HepG2 (cell line): ENCODE results near the gene ACACA. TPM values are rescaled to one million over a fixed set of nuclear protein-coding genes. Genes with fewer than 3 reads are reported as not detected.

Experiments
- ATAC-seq: fragments of 200-7000 bp; cut with Tn5 transposase; 3 replicates; pipeline ENCODE4 v1.9.1; 2020; ENCODE audit warnings: mild to moderate bottlenecking, moderate library complexity
- BruUV-seq: library from RNA; stranded (reverse); fragments of 400-500 nt; replicated peaks from 2 replicates; lab custom pipeline; 2021; lab: Mats Ljungman, UMichigan
- CTCF ChIA-PET: fragments of 300-600 bp; formaldehyde crosslinking; extraction: SDS; loops from one replicate; lab custom pipeline; 2021; ENCODE audit warnings: low total read pairs, inconsistent platforms, low intra/inter-chr PET ratio; lab: Yijun Ruan, JAX
- POLR2A ChIA-PET: fragments of 350-600 bp; sonication (Branson Sonifier 250); formaldehyde crosslinking; loops from one replicate; lab custom pipeline; 2020; ENCODE audit warnings: antibody characterized with exemption, inconsistent platforms; lab: Yijun Ruan, JAX
- DNase-seq: peaks from one replicate; pipeline ENCODE4 v3.0.0-alpha.2; 2015; ENCODE audit warnings: low spot score
- FAIRE-seq: peaks from 3 replicates; lab custom pipeline; 2011; peaks lifted over from hg19 to GRCh38; lab: Jason Lieb, UNC
- H2AFZ ChIP-seq: one replicate; pipeline ENCODE4 v1.6.1; 2011; ENCODE audit warnings: low read length, inconsistent platforms
- H3K27ac ChIP-seq: fragments of 300-600 bp; 3 replicates; pipeline ENCODE4 v1.8.0; 2011; ENCODE audit warnings: mixed run types, mild to moderate bottlenecking, mixed read lengths, low read length, inconsistent platforms; ENCODE audit not compliant: insufficient read depth; ENCODE audit errors: extremely low read length
- H3K27me3 ChIP-seq, 2 experiments: fragments of 200-600 bp in 1 of 2; 2 replicates in 1 of 2; 3 replicates in 1 of 2; pipeline versions ENCODE4 v1.6.0 to v1.8.0; 2011; ENCODE audit warnings: low read length in 2 of 2, mild to moderate bottlenecking in 2 of 2, moderate library complexity in 2 of 2, inconsistent platforms in 1 of 2; ENCODE audit not compliant: insufficient read depth in 2 of 2, control insufficient read depth in 1 of 2
- H3K36me3 ChIP-seq, 2 experiments: fragments of 200-600 bp in 1 of 2; replicated peaks in 1 of 2; 2 replicates in 1 of 2; 3 replicates in 1 of 2; pipeline versions ENCODE4 v1.5.1 to v1.8.0; 2011; ENCODE audit warnings: low read length in 2 of 2, inconsistent platforms in 1 of 2; ENCODE audit not compliant: insufficient read depth in 2 of 2, control insufficient read depth in 1 of 2
- H3K4me1 ChIP-seq: 2 replicates; pipeline ENCODE4 v1.5.1; 2012; ENCODE audit warnings: low read length, inconsistent platforms; ENCODE audit not compliant: insufficient read depth
- H3K4me2 ChIP-seq: 2 replicates; pipeline ENCODE4 v1.6.0; 2011; ENCODE audit warnings: low read depth, low read length, inconsistent platforms
- H3K4me3 ChIP-seq, 3 experiments: fragments of 200-600 bp in 1 of 3; sonication (generic), shearing (Covaris generic) in 1 of 3; replicated peaks in 1 of 3; 2 replicates each; pipeline ENCODE4 v1.5.1; 2011 to 2016; ENCODE audit warnings: low read length in 3 of 3, inconsistent platforms in 2 of 3, low read depth in 2 of 3, mild to moderate bottlenecking in 2 of 3, control low read depth in 1 of 3, mixed read lengths in 1 of 3; ENCODE audit not compliant: insufficient read depth in 1 of 3
- H3K79me2 ChIP-seq: one replicate; pipeline ENCODE4 v1.6.1; 2011; ENCODE audit warnings: low read length, inconsistent platforms; ENCODE audit not compliant: insufficient read depth
- H3K9ac ChIP-seq: 2 replicates; pipeline ENCODE4 v1.6.0; 2011; ENCODE audit warnings: mild to moderate bottlenecking, low read depth, low read length, inconsistent platforms; ENCODE audit not compliant: insufficient read depth
- H3K9me3 ChIP-seq: 2 replicates; pipeline ENCODE4 v1.5.1; 2012; ENCODE audit warnings: mild to moderate bottlenecking, low read length
- H4K20me1 ChIP-seq: 2 replicates; pipeline ENCODE4 v1.6.0; 2011; ENCODE audit warnings: inconsistent platforms, mild to moderate bottlenecking, low read length, moderate library complexity; ENCODE audit not compliant: insufficient read depth
- ARNT2 ChIP-seq: sonication (generic); formaldehyde crosslinking; IDR thresholded peaks from 2 replicates; pipeline ENCODE4 v1.8.0; 2022; ENCODE audit warnings: mild to moderate bottlenecking, low read depth, missing genetic modification reagents, moderate library complexity
- ATRX ChIP-seq: sonication (generic); formaldehyde crosslinking; IDR thresholded peaks from 2 replicates; pipeline ENCODE4 v1.4.0; 2020; ENCODE audit warnings: missing genetic modification reagents, borderline replicate concordance
- BRD4 ChIP-seq: sonication (generic); formaldehyde crosslinking; IDR thresholded peaks from 2 replicates; pipeline ENCODE4 v1.4.0; 2020; ENCODE audit warnings: missing genetic modification reagents
- FOXO1 ChIP-seq: sonication (generic); formaldehyde crosslinking; IDR thresholded peaks from 2 replicates; pipeline ENCODE4 v1.4.0; 2020; ENCODE audit warnings: missing genetic modification reagents
- GZF1 ChIP-seq: sonication (generic); formaldehyde crosslinking; IDR thresholded peaks from 2 replicates; pipeline ENCODE4 v1.5.1; 2020; ENCODE audit warnings: mild to moderate bottlenecking, missing genetic modification reagents
- MAFF ChIP-seq: IDR thresholded peaks from 2 replicates; pipeline ENCODE4 v1.6.1; 2011; ENCODE audit warnings: low read depth, low read length, improper control_type of control experiment
- MTF1 ChIP-seq: sonication (generic); formaldehyde crosslinking; IDR thresholded peaks from 2 replicates; pipeline ENCODE4 v1.5.0; 2020; ENCODE audit warnings: missing genetic modification reagents
- NFIB ChIP-seq: sonication (generic); formaldehyde crosslinking; IDR thresholded peaks from 2 replicates; pipeline ENCODE4 v1.9.0; 2021; ENCODE audit warnings: missing genetic modification reagents, mild to moderate bottlenecking, borderline replicate concordance
- NR3C1 ChIP-seq: sonication (generic); formaldehyde crosslinking; IDR thresholded peaks from 2 replicates; pipeline ENCODE4 v1.4.0; 2020; ENCODE audit warnings: missing genetic modification reagents
- PTBP1 ChIP-seq: fragments of 200-400 bp; formaldehyde crosslinking; IDR thresholded peaks from 2 replicates; pipeline ENCODE4 v1.6.1; 2018; ENCODE audit warnings: low read length, low read depth; ENCODE audit not compliant: poor library complexity, severe bottlenecking
- SP5 ChIP-seq: IDR thresholded peaks from 2 replicates; pipeline ENCODE4 v1.6.1; 2016; ENCODE audit warnings: low read depth, borderline replicate concordance
- SRSF9 ChIP-seq: fragments of 200-400 bp; formaldehyde crosslinking; IDR thresholded peaks from 2 replicates; pipeline ENCODE4 v1.6.1; 2018; ENCODE audit warnings: borderline replicate concordance, mild to moderate bottlenecking, low read depth, low read length; ENCODE audit not compliant: insufficient read depth, poor library complexity, severe bottlenecking
- TCF12 ChIP-seq, 2 experiments: fragments of 450-650 bp in 1 of 2; sonication (generic) in 1 of 2; formaldehyde crosslinking in 1 of 2; IDR thresholded peaks; 2 replicates each; pipeline versions ENCODE4 v1.6.1 to v1.8.0; 2017 to 2022; ENCODE audit warnings: antibody characterized with exemption in 1 of 2, mild to moderate bottlenecking in 1 of 2, missing genetic modification reagents in 1 of 2, moderate library complexity in 1 of 2
- TCF7L2 ChIP-seq: IDR thresholded peaks from 2 replicates; pipeline ENCODE4 v1.6.1; 2011; ENCODE audit warnings: mild to moderate bottlenecking, low read depth, low read length, moderate library complexity
- ZNF260 ChIP-seq: sonication (generic); formaldehyde crosslinking; IDR thresholded peaks from 2 replicates; pipeline ENCODE4 v1.4.0; 2020; ENCODE audit warnings: missing genetic modification reagents, low read depth, mild to moderate bottlenecking, borderline replicate concordance
- ZNF335 ChIP-seq: sonication (generic); formaldehyde crosslinking; IDR thresholded peaks from 2 replicates; pipeline ENCODE4 v1.4.0; 2020; ENCODE audit warnings: missing genetic modification reagents
- ZNF557 ChIP-seq: sonication (generic); formaldehyde crosslinking; IDR thresholded peaks from 2 replicates; pipeline ENCODE4 v1.4.0; 2020; ENCODE audit warnings: missing genetic modification reagents
- ZNF75D ChIP-seq: sonication (generic); formaldehyde crosslinking; IDR thresholded peaks from 2 replicates; pipeline ENCODE4 v1.8.1; 2023; ENCODE audit warnings: missing genetic modification reagents, mild to moderate bottlenecking, borderline replicate concordance
- ZNF816 ChIP-seq: sonication (generic); formaldehyde crosslinking; IDR thresholded peaks from 2 replicates; pipeline ENCODE4 v1.8.0; 2022; ENCODE audit warnings: missing genetic modification reagents, mild to moderate bottlenecking, borderline replicate concordance
- WGBS: methylation state at CpG from one replicate; pipeline ENCODE4 v1.1.6; 2017; ENCODE audit warnings: low lambda C conversion rate; 5-methylcytosine and 5-hydroxymethylcytosine counted together
- in situ Hi-C: cut with HindIII; loops from 2 replicates; pipeline ENCODE4 v1.10.0; 2017; ENCODE audit warnings: low pct_unique_long_range_greater_than_20kb; ENCODE audit not compliant: extremely low pct_ligation_motif_present
- intact Hi-C: fragments of 100-400 bp; cut with micrococcal nuclease; formaldehyde crosslinking; loops from one replicate; pipeline ENCODE4 v1.10.0; 2022; ENCODE audit not compliant: unreplicated experiment
- polyA plus RNA-seq, 8 experiments: library from polyadenylated mRNA; depleted of rRNA in 3 of 8; stranded (reverse) in 7 of 8; unstranded in 1 of 8; fragments of >200 nt; fragmentation: Illumina TruSeq in 4 of 8; extraction: Trizol in 4 of 8; gene quantifications; 2 replicates each; pipeline versions ENCODE4 v1.2.1 to v1.2.3, GENCODE V29; 2011 to 2016; ENCODE audit warnings: low read depth in 4 of 8, missing spikeins in 1 of 8, mixed read lengths in 1 of 8; ENCODE audit not compliant: insufficient read depth in 1 of 8
- total RNA-seq, 5 experiments: library from RNA; depleted of rRNA; stranded (reverse); fragments of >200 nt; fragmentation: Illumina TruSeq; extraction: Trizol; gene quantifications; 2 replicates each; pipeline ENCODE4 v1.2.3, GENCODE V29; 2016; ENCODE audit warnings: low read depth in 1 of 5
- TF ChIP-seq, protein P1 (sequence below): sonication (generic); formaldehyde crosslinking; IDR thresholded peaks from 2 replicates; pipeline ENCODE4 v1.4.0; 2020; ENCODE audit warnings: missing genetic modification reagents
- TF ChIP-seq, protein P2 (sequence below): sonication (generic); formaldehyde crosslinking; IDR thresholded peaks from 2 replicates; pipeline ENCODE4 v1.4.0; 2020; ENCODE audit warnings: mild to moderate bottlenecking, missing genetic modification reagents
- TF ChIP-seq, protein P3 (sequence below): fragments of 450-650 bp; IDR thresholded peaks from 2 replicates; pipeline ENCODE4 v1.6.1; 2017
- TF ChIP-seq, protein P4 (sequence below): sonication (generic); formaldehyde crosslinking; IDR thresholded peaks from 2 replicates; pipeline ENCODE4 v1.5.0; 2020; ENCODE audit warnings: missing genetic modification reagents, mild to moderate bottlenecking, borderline replicate concordance

ACACA gene
- total and polyA plus RNA-seq, 2 of the 13 experiments (the other 11 are each of a cell fraction or from before 2014, with no cell fraction given): 39.2 to 47.2 TPM

DNA sequence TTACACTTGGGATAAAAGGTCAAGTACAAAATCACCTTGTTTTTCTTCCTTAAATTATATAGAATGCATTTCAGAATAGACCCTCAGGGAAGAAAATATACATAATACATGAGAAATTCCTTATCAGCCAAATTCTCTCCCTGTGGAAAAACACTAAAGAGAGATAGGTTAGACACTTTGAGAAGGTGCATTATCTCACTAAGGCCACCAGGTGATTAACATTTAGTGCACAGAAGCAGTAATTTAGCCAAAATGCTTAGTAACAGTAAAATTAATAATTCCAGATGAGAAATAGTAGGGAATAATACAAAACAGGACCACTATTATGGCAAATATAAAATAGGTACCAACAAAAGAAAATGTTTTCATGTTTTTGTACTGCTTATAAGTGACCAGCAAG, 216.1 kb downstream of the ACACA start (continued):
- TF ChIP-seq SRSF9 (no peak), MTF1 (CRISPR knock-in tag) (no peak), SP5 (CRISPR knock-in tag) (no peak), NFIB (no peak), TCF12 (IDR thresholded peaks at IDR 0.05) (no peak), TCF12 (CRISPR knock-in tag; IDR thresholded peaks at IDR 0.05) (no peak)
- TF ChIP-seq, protein P1, sequence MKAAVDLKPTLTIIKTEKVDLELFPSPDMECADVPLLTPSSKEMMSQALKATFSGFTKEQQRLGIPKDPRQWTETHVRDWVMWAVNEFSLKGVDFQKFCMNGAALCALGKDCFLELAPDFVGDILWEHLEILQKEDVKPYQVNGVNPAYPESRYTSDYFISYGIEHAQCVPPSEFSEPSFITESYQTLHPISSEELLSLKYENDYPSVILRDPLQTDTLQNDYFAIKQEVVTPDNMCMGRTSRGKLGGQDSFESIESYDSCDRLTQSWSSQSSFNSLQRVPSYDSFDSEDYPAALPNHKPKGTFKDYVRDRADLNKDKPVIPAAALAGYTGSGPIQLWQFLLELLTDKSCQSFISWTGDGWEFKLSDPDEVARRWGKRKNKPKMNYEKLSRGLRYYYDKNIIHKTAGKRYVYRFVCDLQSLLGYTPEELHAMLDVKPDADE (CRISPR knock-in tag): no peak

DNA sequence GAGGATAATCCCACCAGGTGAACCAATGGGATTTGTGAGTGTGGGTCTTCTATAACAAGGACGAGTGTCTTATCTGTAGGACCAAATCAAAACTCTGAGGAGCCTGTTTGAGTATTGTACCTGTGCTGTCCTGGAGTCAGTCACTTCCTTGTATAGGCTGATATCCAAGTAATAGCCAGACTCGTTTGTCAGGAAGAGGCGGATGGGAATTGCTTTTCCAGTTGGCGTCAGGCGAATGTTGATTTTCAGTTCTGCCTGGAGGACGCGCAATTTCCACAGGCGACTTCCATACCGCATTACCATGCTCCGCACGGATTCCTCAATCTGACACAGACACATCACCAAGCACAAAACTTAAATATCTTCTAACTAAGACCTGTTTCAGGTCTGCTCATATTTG, 218.5 kb downstream of the ACACA start:
- intact Hi-C loops (no loop called here), in situ Hi-C loops (no loop called here)
- Histone ChIP-seq H2AFZ (no peak overlapping the region), H3K4me3 (no peak overlapping the region), H3K9me3 (no peaks in the 10 kb centered on the region), H4K20me1 (no peaks in the 10 kb centered on the region; the same call in 1 of the 2 replicates), H3K36me3 (peaks cover 16 to 65% of the 10 kb centered on the region in 2 experiments), H3K4me2 (no peak overlapping the region), H3K27me3 (no peaks in the 10 kb centered on the region), H3K9ac (no peak overlapping the region), H3K79me2 (no peaks in the 10 kb centered on the region), H3K4me1 (no peaks in the 10 kb centered on the region), H3K27ac (no peak overlapping the region)
- ATAC-seq (no peak), FAIRE-seq (no peak), DNase-seq (no peak)
- ChIA-PET POLR2A (no interaction called here), CTCF (no interaction called here)
- WGBS: 97% methylated on average over 11 of the region's 11 CpGs
- no TSS peak for BruUV-seq
- TF ChIP-seq ZNF75D (no peak), PTBP1 (no peak), MAFF (no peak), TCF7L2 (no peak), FOXO1 (CRISPR knock-in tag) (no peak), ZNF557 (CRISPR knock-in tag) (no peak), ZNF816 (CRISPR knock-in tag) (no peak), BRD4 (CRISPR knock-in tag) (no peak), GZF1 (CRISPR knock-in tag) (no peak), ZNF260 (CRISPR knock-in tag) (no peak), ARNT2 (no peak), ZNF335 (CRISPR knock-in tag) (no peak), ATRX (CRISPR knock-in tag) (no peak), NR3C1 (CRISPR knock-in tag) (no peak)
- TF ChIP-seq, protein P2, sequence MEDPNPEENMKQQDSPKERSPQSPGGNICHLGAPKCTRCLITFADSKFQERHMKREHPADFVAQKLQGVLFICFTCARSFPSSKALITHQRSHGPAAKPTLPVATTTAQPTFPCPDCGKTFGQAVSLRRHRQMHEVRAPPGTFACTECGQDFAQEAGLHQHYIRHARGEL (CRISPR knock-in tag): no peak
- TF ChIP-seq, protein P3, sequence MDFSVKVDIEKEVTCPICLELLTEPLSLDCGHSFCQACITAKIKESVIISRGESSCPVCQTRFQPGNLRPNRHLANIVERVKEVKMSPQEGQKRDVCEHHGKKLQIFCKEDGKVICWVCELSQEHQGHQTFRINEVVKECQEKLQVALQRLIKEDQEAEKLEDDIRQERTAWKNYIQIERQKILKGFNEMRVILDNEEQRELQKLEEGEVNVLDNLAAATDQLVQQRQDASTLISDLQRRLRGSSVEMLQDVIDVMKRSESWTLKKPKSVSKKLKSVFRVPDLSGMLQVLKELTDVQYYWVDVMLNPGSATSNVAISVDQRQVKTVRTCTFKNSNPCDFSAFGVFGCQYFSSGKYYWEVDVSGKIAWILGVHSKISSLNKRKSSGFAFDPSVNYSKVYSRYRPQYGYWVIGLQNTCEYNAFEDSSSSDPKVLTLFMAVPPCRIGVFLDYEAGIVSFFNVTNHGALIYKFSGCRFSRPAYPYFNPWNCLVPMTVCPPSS: no peak
- TF ChIP-seq, protein P4, sequence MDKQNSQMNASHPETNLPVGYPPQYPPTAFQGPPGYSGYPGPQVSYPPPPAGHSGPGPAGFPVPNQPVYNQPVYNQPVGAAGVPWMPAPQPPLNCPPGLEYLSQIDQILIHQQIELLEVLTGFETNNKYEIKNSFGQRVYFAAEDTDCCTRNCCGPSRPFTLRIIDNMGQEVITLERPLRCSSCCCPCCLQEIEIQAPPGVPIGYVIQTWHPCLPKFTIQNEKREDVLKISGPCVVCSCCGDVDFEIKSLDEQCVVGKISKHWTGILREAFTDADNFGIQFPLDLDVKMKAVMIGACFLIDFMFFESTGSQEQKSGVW (CRISPR knock-in tag): no peak
